VCaP (cell line): ENCODE measurements around the gene ABCA13.

Source experiments
- H3K27ac ChIP-seq: fragments of 450-650 bp; 2 replicates; pipeline ENCODE4 v1.5.1; 2017
- CTCF ChIP-seq: fragments of 450-650 bp; conservative IDR thresholded peaks from 2 replicates; pipeline ENCODE4 v1.5.1; 2017; ENCODE audit warnings: mild to moderate bottlenecking, moderate library complexity

The ABCA13 gene

DNA sequence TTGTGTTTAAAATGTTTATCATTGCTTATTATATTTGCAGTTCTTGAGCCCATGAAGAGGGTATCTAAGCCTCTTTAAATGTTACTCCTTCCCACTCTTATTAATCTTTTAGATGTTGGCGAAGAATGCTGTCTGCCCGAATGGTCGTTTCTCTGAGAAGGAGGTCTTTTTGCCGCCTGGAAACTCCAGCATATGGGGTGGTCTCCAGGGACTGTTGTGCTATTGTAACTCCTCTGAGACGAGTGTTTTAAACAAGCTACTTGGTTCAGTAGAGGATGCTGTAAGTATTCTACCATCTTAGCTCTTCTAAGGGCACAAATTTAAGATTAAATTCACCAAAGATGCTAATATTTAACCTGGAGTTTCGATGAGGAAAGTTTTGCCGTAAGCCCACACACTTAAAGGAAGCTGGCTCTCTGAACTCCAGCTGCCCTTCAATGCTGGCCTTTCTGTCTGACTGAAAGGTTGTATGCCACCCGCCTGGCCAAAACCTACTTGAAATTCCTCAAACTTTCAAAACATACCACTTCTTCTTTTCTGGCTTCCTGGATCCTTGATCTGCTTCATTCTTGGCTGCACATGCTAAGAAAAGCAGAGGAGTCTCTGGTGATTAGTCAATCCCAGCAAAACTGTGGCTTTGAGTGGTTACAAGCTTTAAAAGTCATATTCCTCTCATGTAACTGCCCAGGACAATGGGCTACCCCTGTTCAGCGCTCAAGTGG lies 74.7 kb downstream of the ABCA13 start:
- TF ChIP-seq CTCF: no peak
- H3K27ac ChIP-seq: no peak overlapping the region

DNA sequence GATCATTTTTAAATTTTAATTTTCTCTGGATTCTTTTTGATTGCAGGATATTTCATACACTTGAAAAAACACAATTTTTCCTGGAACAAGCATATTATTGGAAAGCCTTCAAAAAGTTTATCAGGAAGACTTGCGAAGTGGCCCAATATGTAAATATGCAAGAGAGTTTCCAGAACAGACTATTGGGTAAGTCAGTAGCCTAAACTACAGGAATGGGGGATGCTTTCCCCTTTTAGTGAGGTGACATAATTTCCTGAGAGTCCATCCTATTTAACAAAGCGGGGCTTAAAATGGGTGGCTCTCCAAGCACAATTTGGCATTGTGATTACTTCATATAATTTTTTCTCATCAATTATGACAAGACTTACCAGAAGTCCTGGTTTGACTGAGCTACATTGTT lies 77.9 kb downstream of the ABCA13 start:
- H3K27ac ChIP-seq: no peak overlapping the region
- no peak for TF ChIP-seq CTCF

GRCh38 chr7:48250441-48250951 lies 79.2 kb downstream of the ABCA13 start:
- no peak for TF ChIP-seq CTCF
- no peak overlapping the region for H3K27ac ChIP-seq

GRCh38 chr7:48251766-48252165 lies 80.5 kb downstream of the ABCA13 start:
- no peak overlapping the region for H3K27ac ChIP-seq
- no peak for TF ChIP-seq CTCF

DNA sequence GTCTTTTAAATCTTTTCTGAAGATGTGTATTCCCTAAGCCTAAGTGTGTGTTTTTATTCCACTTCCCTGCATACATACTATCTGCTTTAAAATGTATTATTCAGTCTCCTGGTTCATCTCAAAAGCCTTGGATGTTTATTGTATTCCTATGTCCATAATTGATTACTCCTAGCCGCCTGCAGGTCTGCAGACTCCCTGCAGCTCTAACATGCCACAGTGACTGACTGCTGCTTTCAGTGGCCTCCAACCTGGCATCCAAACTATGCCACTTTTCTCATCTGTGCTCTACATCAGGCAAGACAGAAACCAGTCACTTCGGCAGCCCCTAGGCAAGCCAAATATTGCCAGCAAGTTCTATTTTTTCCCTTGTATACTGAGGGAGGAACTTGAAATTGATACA lies 81.7 kb downstream of the ABCA13 start:
- no peak for TF ChIP-seq CTCF
- no peak overlapping the region for H3K27ac ChIP-seq

- no peak for TF ChIP-seq CTCF
- H3K27ac ChIP-seq: no peak overlapping the region
These were observed 83.8 kb downstream of the ABCA13 start for GRCh38 chr7:48255046-48255445.

- no peak for TF ChIP-seq CTCF
- H3K27ac ChIP-seq: no peak overlapping the region
These were observed 88.4 kb downstream of the ABCA13 start for GRCh38 chr7:48259463-48260280.
